Liver (tissue), 3 donors: ENCODE results near the gene GALNTL6.

ENCODE experiments used
- EGR1 ChIP-seq, 2 donors: IDR thresholded peaks; 2 replicates each; pipeline ENCODE4 v1.6.1; 2016 to 2018; ENCODE audit warnings: antibody characterized with exemption in 2 of 2, low read depth in 2 of 2
- RAD21 ChIP-seq, 2 donors: IDR thresholded peaks; 2 replicates each; pipeline ENCODE4 v1.6.1; 2016; ENCODE audit warnings: antibody characterized with exemption in 2 of 2, mild to moderate bottlenecking in 2 of 2
- SP1 ChIP-seq: IDR thresholded peaks from 2 replicates; pipeline ENCODE4 v1.6.1; 2018; ENCODE audit warnings: antibody characterized with exemption, mild to moderate bottlenecking
- TAF1 ChIP-seq: conservative IDR thresholded peaks from 2 replicates; pipeline ENCODE4 v1.6.1; 2016; ENCODE audit warnings: antibody characterized with exemption, mild to moderate bottlenecking
- TF ChIP-seq, protein P1 (sequence below): fragments of 150-350 bp; IDR thresholded peaks from 2 replicates; pipeline ENCODE4 v1.5.1; 2017; ENCODE audit warnings: improper control_type of control experiment, low read depth, low read length; ENCODE audit not compliant: missing input control
- TF ChIP-seq, protein P2 (sequence below): IDR thresholded peaks from 2 replicates; pipeline ENCODE4 v1.6.1; 2016; ENCODE audit warnings: antibody characterized with exemption
- TF ChIP-seq, protein P3 (sequence below): IDR thresholded peaks from 2 replicates; pipeline ENCODE4 v1.6.1; 2016; ENCODE audit warnings: antibody characterized with exemption
- TF ChIP-seq, protein P4 (sequence below): IDR thresholded peaks from 2 replicates; pipeline ENCODE4 v1.6.1; 2016; ENCODE audit warnings: antibody characterized with exemption, mild to moderate bottlenecking
- donor health status: healthy.
- donor health status: healthy.

DNA sequence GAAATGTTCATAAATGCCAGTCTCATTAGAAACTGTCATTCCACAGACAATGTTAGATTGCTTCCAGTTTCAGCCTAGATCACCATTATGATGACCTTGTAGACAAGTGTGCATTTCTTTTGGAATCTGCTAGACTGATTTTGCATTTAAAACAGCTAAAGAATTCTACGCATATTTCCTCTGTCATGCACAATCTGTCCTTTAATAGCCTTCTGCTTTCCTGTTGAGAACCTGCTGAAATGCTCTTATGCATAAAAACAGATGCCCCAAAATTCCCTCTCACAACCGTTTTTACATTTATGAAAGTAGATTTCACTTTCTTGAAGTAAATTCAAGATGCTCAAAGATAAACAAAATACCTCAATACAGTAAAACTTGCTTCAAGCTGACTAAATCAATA is 673.3 kb downstream of the GALNTL6 start:
- TF ChIP-seq, protein P1, sequence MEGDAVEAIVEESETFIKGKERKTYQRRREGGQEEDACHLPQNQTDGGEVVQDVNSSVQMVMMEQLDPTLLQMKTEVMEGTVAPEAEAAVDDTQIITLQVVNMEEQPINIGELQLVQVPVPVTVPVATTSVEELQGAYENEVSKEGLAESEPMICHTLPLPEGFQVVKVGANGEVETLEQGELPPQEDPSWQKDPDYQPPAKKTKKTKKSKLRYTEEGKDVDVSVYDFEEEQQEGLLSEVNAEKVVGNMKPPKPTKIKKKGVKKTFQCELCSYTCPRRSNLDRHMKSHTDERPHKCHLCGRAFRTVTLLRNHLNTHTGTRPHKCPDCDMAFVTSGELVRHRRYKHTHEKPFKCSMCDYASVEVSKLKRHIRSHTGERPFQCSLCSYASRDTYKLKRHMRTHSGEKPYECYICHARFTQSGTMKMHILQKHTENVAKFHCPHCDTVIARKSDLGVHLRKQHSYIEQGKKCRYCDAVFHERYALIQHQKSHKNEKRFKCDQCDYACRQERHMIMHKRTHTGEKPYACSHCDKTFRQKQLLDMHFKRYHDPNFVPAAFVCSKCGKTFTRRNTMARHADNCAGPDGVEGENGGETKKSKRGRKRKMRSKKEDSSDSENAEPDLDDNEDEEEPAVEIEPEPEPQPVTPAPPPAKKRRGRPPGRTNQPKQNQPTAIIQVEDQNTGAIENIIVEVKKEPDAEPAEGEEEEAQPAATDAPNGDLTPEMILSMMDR = no peak
- TF ChIP-seq SP1 (no peak), TAF1 (no peak), RAD21 (IDR thresholded peaks at IDR 0.05) (no peak), EGR1 (IDR thresholded peaks at IDR 0.05; ENCODE audit: low read depth in 2 of 2) (no peak)
- TF ChIP-seq, protein P2, sequence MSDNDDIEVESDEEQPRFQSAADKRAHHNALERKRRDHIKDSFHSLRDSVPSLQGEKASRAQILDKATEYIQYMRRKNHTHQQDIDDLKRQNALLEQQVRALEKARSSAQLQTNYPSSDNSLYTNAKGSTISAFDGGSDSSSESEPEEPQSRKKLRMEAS = no peak
- TF ChIP-seq, protein P3, sequence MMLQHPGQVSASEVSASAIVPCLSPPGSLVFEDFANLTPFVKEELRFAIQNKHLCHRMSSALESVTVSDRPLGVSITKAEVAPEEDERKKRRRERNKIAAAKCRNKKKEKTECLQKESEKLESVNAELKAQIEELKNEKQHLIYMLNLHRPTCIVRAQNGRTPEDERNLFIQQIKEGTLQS = no peak
- TF ChIP-seq, protein P4, sequence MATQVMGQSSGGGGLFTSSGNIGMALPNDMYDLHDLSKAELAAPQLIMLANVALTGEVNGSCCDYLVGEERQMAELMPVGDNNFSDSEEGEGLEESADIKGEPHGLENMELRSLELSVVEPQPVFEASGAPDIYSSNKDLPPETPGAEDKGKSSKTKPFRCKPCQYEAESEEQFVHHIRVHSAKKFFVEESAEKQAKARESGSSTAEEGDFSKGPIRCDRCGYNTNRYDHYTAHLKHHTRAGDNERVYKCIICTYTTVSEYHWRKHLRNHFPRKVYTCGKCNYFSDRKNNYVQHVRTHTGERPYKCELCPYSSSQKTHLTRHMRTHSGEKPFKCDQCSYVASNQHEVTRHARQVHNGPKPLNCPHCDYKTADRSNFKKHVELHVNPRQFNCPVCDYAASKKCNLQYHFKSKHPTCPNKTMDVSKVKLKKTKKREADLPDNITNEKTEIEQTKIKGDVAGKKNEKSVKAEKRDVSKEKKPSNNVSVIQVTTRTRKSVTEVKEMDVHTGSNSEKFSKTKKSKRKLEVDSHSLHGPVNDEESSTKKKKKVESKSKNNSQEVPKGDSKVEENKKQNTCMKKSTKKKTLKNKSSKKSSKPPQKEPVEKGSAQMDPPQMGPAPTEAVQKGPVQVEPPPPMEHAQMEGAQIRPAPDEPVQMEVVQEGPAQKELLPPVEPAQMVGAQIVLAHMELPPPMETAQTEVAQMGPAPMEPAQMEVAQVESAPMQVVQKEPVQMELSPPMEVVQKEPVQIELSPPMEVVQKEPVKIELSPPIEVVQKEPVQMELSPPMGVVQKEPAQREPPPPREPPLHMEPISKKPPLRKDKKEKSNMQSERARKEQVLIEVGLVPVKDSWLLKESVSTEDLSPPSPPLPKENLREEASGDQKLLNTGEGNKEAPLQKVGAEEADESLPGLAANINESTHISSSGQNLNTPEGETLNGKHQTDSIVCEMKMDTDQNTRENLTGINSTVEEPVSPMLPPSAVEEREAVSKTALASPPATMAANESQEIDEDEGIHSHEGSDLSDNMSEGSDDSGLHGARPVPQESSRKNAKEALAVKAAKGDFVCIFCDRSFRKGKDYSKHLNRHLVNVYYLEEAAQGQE = no peak
